CD4-positive, alpha-beta memory T cell (primary cell): ENCODE measurements around the gene TPSB2. TPM values are rescaled to one million over a fixed set of nuclear protein-coding genes. Genes with fewer than 3 reads are reported as not detected.
A peak's percentile ranks its signal among the peaks of the same experiment; 100 is the strongest.
"Not testable (repeated sequence)": the region's sequence is repeated elsewhere in the genome, so short reads cannot be mapped to it uniquely, and the experiment has no call there.

Experiments used
- CTCF ChIA-PET: fragments of 350-600 bp; sonication (Branson Sonifier 250); formaldehyde crosslinking; loops from one replicate; lab custom pipeline; 2021; ENCODE audit warnings: inconsistent platforms; ENCODE audit not compliant: partially characterized antibody; lab: Charles Lee
- POLR2A ChIA-PET: fragments of 350-600 bp; sonication (Branson Sonifier 250); formaldehyde crosslinking; loops from one replicate; lab custom pipeline; 2021; ENCODE audit not compliant: partially characterized antibody; lab: Charles Lee
- DNase-seq, 5 donors: peaks; one replicate each; pipeline versions ENCODE4 v3.0.0 to v3.0.0-alpha.2; 2020 to 2022; ENCODE audit warnings: mixed read lengths in 1 of 5
- H3K27ac ChIP-seq: one replicate; pipeline ENCODE4 v1.7.0; 2013; ENCODE audit warnings: low read depth, low read length
- H3K27me3 ChIP-seq: 2 replicates; pipeline ENCODE4 v1.7.0; 2013; ENCODE audit warnings: mild to moderate bottlenecking, low read length, moderate library complexity; ENCODE audit not compliant: insufficient read depth
- H3K36me3 ChIP-seq: 2 replicates; pipeline ENCODE4 v1.7.0; 2013; ENCODE audit warnings: mild to moderate bottlenecking, low read length, moderate library complexity; ENCODE audit not compliant: insufficient read depth
- H3K4me1 ChIP-seq: 2 replicates; pipeline ENCODE4 v1.7.0; 2013; ENCODE audit warnings: mild to moderate bottlenecking, low read length, moderate library complexity; ENCODE audit not compliant: insufficient read depth
- H3K4me3 ChIP-seq, 2 donors: one replicate each; pipeline ENCODE4 v1.7.0; 2013; ENCODE audit warnings: low read length in 2 of 2, mild to moderate bottlenecking in 1 of 2
- H3K9me3 ChIP-seq, 2 donors: one replicate each; pipeline ENCODE4 v1.7.0; 2013; ENCODE audit warnings: low read length in 2 of 2, control low read depth in 1 of 2; ENCODE audit not compliant: control insufficient read depth in 1 of 2
- H3K27ac Mint-ChIP-seq, 7 donors: one replicate each; pipeline ENCODE4 v1.8.0; 2020 to 2021; ENCODE audit warnings: mixed read lengths in 7 of 7, mild to moderate bottlenecking in 6 of 7, inconsistent platforms in 3 of 7, moderate library complexity in 3 of 7
- H3K27me3 Mint-ChIP-seq, 2 donors: one replicate each; pipeline ENCODE4 v1.8.0; 2020 to 2021; ENCODE audit warnings: mixed read lengths in 2 of 2
- H3K36me3 Mint-ChIP-seq, 2 donors: one replicate each; pipeline ENCODE4 v1.8.0; 2020 to 2021; ENCODE audit warnings: mixed read lengths in 2 of 2, inconsistent platforms in 1 of 2, mild to moderate bottlenecking in 1 of 2
- H3K4me1 Mint-ChIP-seq, 4 donors: one replicate each; pipeline ENCODE4 v1.8.0; 2020 to 2021; ENCODE audit warnings: mixed read lengths in 4 of 4, mild to moderate bottlenecking in 1 of 4
- H3K4me3 Mint-ChIP-seq, 8 donors: one replicate each; pipeline ENCODE4 v1.8.0; 2020 to 2021; ENCODE audit warnings: mixed read lengths in 8 of 8, mild to moderate bottlenecking in 7 of 8, moderate library complexity in 6 of 8, inconsistent platforms in 3 of 8
- H3K9me3 Mint-ChIP-seq, 8 donors: one replicate each; pipeline ENCODE4 v1.8.0; 2020 to 2021; ENCODE audit warnings: mixed read lengths in 8 of 8, mild to moderate bottlenecking in 5 of 8, inconsistent platforms in 3 of 8, moderate library complexity in 1 of 8
- intact Hi-C: fragments of 100-400 bp; cut with micrococcal nuclease; formaldehyde crosslinking; loops from one replicate; pipeline ENCODE4 v1.15.1; 2023
- polyA plus RNA-seq, 2 donors: library from polyadenylated mRNA; unstranded; fragments of 300-500 nt; fragmentation: Illumina TruSeq; gene quantifications; one replicate each; pipeline ENCODE4 v1.2.3, GENCODE V29; 2021
- total RNA-seq, 2 experiments: library from RNA; stranded (reverse); gene quantifications; one replicate each; pipeline ENCODE4 v1.2.3, GENCODE V29; 2021

The TPSB2 gene
- total and polyA plus RNA-seq, 4 experiments from 2014 or later = not detected

GRCh38 chr16:1255276-1256122 is 25.5 kb upstream of the TPSB2 start, which contains the start of gene TPSD1:
TPSD1 (plus strand) TSS chr16:1256069; CDS start chr16:1256281, 212 bp downstream.
- CTCF ChIA-PET, H3K4me3 ChIP-seq, H3K4me1 ChIP-seq, DNase-seq, H3K4me1 Mint-ChIP-seq, H3K9me3 ChIP-seq, H3K9me3 Mint-ChIP-seq, H3K36me3 Mint-ChIP-seq, H3K27me3 ChIP-seq, H3K27ac ChIP-seq, H3K4me3 Mint-ChIP-seq, intact Hi-C loops, H3K27ac Mint-ChIP-seq, H3K27me3 Mint-ChIP-seq, H3K36me3 ChIP-seq: not testable (repeated sequence)
- POLR2A ChIA-PET = interaction anchor here (0.6 kb wide), 1 partner anchor 601 kb away, joined by 4 read pairs; no protein-coding TSS in a partner anchor

DNA sequence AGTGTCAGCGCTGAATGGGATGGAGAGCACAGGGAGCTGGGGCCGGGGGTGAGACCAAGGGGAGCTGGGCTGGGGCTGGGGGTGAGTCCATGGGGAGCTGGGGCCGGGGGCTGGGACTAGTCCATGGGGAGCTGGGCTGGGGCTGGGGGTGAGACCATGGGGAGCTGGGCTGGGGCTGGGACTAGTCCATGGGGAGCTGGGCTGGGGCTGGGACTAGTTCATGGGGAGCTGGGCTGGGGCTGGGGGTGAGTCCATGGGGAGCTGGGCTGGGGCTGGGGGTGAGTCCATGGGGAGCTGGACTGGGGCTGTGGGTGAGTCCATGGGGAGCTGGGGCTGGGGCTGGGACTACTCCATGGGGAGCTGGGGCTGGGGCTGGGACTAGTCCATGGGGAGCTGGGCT is 24.8 kb upstream of the TPSB2 start:
- intact Hi-C loops, H3K4me1 ChIP-seq, DNase-seq, H3K36me3 Mint-ChIP-seq, H3K9me3 ChIP-seq, H3K27ac ChIP-seq, H3K27me3 ChIP-seq, H3K9me3 Mint-ChIP-seq, H3K4me3 Mint-ChIP-seq, H3K4me1 Mint-ChIP-seq, H3K27me3 Mint-ChIP-seq, CTCF ChIA-PET, H3K27ac Mint-ChIP-seq, H3K4me3 ChIP-seq, H3K36me3 ChIP-seq: not testable (repeated sequence)
- POLR2A ChIA-PET = interaction anchor here (0.6 kb wide), 1 partner anchor 601 kb away, joined by 4 read pairs; no protein-coding TSS in a partner anchor

- H3K4me1 ChIP-seq, H3K4me1 Mint-ChIP-seq, H3K36me3 ChIP-seq, H3K27ac ChIP-seq, H3K27me3 Mint-ChIP-seq, CTCF ChIA-PET, H3K9me3 ChIP-seq, H3K9me3 Mint-ChIP-seq, DNase-seq, H3K27ac Mint-ChIP-seq, H3K4me3 ChIP-seq, H3K4me3 Mint-ChIP-seq, H3K27me3 ChIP-seq, H3K36me3 Mint-ChIP-seq, POLR2A ChIA-PET, intact Hi-C loops: not testable (repeated sequence)
Measured at GRCh38 chr16:1253701-1254364, 23.8 kb upstream of the TPSB2 start.

DNA sequence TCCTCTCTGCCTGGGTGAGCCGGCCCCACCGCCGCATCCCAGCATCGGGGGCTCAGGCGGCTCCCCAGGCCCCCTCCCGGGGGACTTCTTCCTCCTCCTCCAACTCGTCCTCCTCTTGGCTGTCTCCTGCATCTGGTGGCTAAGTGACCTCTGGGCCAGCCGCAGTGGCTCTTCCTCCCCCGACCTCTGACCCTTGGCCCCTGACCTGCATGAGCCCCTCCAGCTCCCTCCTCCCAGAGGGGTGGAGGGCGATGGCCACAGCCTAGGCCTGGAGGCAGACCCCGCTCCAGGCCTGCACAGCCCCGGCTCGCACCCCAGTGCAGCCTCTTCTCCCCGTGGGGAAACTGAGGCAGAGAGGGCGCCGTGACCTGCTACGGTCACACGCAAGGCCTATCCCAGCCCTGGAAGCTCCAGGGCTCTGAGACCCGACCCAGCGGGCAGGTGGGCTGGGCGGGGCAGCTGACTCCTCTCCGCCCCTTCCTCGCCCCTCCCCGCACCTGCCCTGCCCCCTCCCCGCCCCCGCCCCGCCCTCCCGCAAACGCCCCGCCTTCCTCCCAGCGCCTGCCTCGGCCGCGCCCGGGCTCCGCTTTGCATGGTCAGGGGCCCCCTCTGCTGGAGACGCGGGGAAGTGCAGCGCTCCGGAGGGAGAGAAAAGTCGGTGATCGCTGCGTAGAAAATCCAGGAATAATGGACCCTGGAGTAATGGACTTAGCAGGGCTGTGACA is 19.2 kb upstream of the TPSB2 start:
- H3K4me3 Mint-ChIP-seq, H3K27me3 ChIP-seq, POLR2A ChIA-PET, H3K36me3 Mint-ChIP-seq, CTCF ChIA-PET, H3K9me3 ChIP-seq, H3K27ac Mint-ChIP-seq, intact Hi-C loops, H3K36me3 ChIP-seq, H3K27me3 Mint-ChIP-seq, DNase-seq, H3K4me3 ChIP-seq, H3K4me1 ChIP-seq, H3K4me1 Mint-ChIP-seq, H3K9me3 Mint-ChIP-seq, H3K27ac ChIP-seq: not testable (repeated sequence)

GRCh38 chr16:1247903-1248537 is 18.0 kb upstream of the TPSB2 start:
- H3K36me3 ChIP-seq, H3K27me3 ChIP-seq, H3K4me3 ChIP-seq, POLR2A ChIA-PET, H3K27me3 Mint-ChIP-seq, H3K27ac ChIP-seq, H3K36me3 Mint-ChIP-seq, H3K4me1 ChIP-seq, CTCF ChIA-PET, H3K9me3 ChIP-seq, DNase-seq, intact Hi-C loops, H3K4me1 Mint-ChIP-seq, H3K9me3 Mint-ChIP-seq: not testable (repeated sequence)
- H3K27ac Mint-ChIP-seq = peak overlapping the region in 2 of 7 donors; percentile 17 to 24
- peak overlapping the region in 1 of 8 donors; percentile 15 for H3K4me3 Mint-ChIP-seq

DNA sequence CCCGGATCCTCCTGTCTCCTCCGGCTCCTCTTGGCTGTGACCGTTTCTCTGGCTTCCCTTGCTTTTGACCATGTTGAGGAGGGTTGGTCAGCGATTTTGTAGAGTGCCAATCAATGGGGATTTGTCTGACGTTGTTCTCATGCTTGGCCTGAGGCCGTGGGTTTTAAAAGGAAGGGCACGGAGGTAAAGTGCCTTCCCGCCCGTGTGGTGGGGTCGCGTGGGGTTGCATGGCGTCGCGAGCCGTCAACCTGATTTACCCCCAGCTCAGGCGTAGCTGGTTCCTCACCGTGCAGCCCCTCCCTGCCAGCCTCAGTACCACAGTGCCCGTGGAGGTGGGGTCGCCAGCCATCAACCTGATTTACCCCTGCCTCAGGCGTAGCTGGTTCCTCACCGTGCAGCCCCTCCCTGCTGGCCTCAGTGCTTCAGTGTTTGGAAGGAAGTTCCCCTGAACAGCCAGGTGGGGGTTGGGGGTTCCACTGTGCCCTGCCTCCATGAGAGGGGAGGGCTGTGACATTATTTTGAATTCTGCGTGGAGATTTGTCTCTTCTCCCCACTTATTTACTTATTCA is 15.6 kb upstream of the TPSB2 start:
- H3K4me3 ChIP-seq = no peak overlapping the region
- no peaks in the 10 kb centered on the region for H3K9me3 ChIP-seq
- no peak overlapping the region for H3K27ac ChIP-seq
- H3K36me3 Mint-ChIP-seq = no peaks in the 10 kb centered on the region
- H3K36me3 ChIP-seq = no peaks in the 10 kb centered on the region
- H3K4me1 Mint-ChIP-seq = peaks cover 0 to 3% (median under 1%) of the 10 kb centered on the region in 4 donors
- H3K4me3 Mint-ChIP-seq = no peak overlapping the region
- no peaks in the 10 kb centered on the region for H3K9me3 Mint-ChIP-seq
- no peak for DNase-seq
- intact Hi-C loops = no loop called here
- ChIA-PET CTCF (no interaction called here), POLR2A (interaction anchor here (0.6 kb wide), 1 partner anchor 115 kb away, joined by 3 read pairs; no protein-coding TSS in a partner anchor)
- no peaks in the 10 kb centered on the region for H3K4me1 ChIP-seq
- peaks cover 4 to 7% of the 10 kb centered on the region in 2 donors for H3K27me3 Mint-ChIP-seq
- no peak overlapping the region for H3K27ac Mint-ChIP-seq
- no peaks in the 10 kb centered on the region for H3K27me3 ChIP-seq
